Measurements from ENCODE around the gene ZDHHC5. TPM values are rescaled to one million over a fixed set of nuclear protein-coding genes. Genes with fewer than 3 reads are reported as not detected.
A peak's percentile ranks its signal among the peaks of the same experiment; 100 is the strongest.

ZDHHC5 gene
- total RNA-seq (29.9 TPM), polyA plus RNA-seq (36.4 TPM)

- peak within 1 kb of the TSS; percentile 92 for H3K27ac ChIP-seq (ENCODE audit: low read depth)
- H3K36me3 ChIP-seq (ENCODE audit: insufficient read depth): peaks cover 2% of the 10 kb centered on the region
- under 1% methylated on average over 96 of the region's 96 CpGs for WGBS
- no peaks in the 10 kb centered on the region for H3K4me1 ChIP-seq (ENCODE audit: insufficient read depth)
- H3K4me3 ChIP-seq (ENCODE audit: low read depth, low read length): peak within 1 kb of the TSS; percentile 66
- peak; percentile 96 for DNase-seq (ENCODE audit: extremely low spot score)
Observed at GRCh38 chr11:57667736-57668433, at the start of gene ZDHHC5. Gene ZDHHC5 (plus strand): TSS chr11:57668114. CDS start chr11:57673091, 4,977 bp downstream.

DNA sequence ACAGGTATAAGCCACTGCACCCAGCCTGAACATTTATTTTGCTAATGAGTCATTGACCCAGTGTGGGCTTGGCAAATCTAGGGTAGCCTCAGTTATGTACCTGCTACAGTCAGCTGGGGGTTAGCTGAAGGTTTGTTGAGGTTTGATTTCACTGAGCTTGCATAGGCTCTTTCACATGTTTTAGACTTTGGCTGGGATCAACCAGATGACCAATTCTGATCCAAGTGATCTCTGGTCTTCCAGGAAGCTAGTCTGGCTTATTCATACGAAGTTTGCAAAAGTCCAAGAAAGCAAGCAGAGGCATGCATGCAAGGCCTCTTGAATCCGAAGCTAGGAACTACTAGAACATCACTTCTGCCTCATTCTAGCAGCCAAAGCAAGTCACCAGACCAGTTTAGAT is 49.5 kb upstream of the ZDHHC5 start:
- no peak overlapping the region for H3K27ac ChIP-seq (ENCODE audit: low read depth)
- H3K36me3 ChIP-seq (ENCODE audit: insufficient read depth): peaks cover 4% of the 10 kb centered on the region
- no peak for DNase-seq (ENCODE audit: extremely low spot score)
- no peaks in the 10 kb centered on the region for H3K4me1 ChIP-seq (ENCODE audit: insufficient read depth)
- no peak overlapping the region for H3K4me3 ChIP-seq (ENCODE audit: low read depth, low read length)
- 73% methylated on average over 2 of the region's 2 CpGs for WGBS

DNA sequence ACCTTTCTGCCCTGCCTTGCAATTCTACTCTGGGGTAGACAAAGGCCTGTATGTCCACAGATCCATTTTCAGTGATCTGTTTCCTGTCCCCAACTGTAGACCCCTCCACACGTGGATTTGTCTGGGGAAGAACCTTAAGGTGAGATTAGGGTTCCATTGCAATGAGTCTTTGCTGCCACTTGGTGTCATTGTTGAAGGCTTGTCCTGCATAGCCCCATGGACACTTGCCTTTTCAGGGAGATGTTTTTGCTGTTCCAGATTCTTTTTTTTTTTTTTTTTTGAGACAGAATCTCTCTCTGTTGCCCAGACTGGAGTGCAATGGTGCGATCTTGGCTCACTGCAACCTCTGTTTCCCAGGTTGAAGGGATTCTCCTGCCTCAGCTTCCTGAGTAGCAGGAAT is 48.6 kb upstream of the ZDHHC5 start:
- H3K36me3 ChIP-seq (ENCODE audit: insufficient read depth): peaks cover 2% of the 10 kb centered on the region
- DNase-seq (ENCODE audit: extremely low spot score): no peak
- no peak overlapping the region for H3K4me3 ChIP-seq (ENCODE audit: low read depth, low read length)
- no peak overlapping the region for H3K27ac ChIP-seq (ENCODE audit: low read depth)
- H3K4me1 ChIP-seq (ENCODE audit: insufficient read depth): no peaks in the 10 kb centered on the region
- WGBS: 90% methylated on average over 2 of the region's 2 CpGs

DNA sequence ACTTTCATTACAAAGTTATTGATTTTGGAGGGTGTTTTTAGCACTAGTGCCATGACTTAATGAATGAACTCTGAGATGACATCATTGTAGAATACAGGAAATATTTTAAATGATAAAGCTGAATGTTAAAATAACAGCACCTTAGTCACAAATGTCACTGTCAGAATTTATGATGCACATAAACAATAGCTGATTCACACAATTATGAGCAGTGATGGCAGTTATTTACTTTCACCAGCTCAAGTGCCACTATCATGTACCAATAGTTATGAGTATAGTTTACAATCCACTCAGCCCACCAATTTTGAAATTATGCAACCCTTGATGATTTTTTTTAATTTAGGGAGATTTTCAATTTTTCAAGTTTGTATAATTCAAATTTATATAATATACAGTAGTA is 47.4 kb upstream of the ZDHHC5 start:
- no peak overlapping the region for H3K4me3 ChIP-seq (ENCODE audit: low read depth, low read length)
- DNase-seq (ENCODE audit: extremely low spot score): no peak
- peaks cover 2% of the 10 kb centered on the region for H3K36me3 ChIP-seq (ENCODE audit: insufficient read depth)

GRCh38 chr11:57622263-57622662 is 45.7 kb upstream of the ZDHHC5 start:
- no peak for DNase-seq (ENCODE audit: extremely low spot score)
- no peak overlapping the region for H3K4me3 ChIP-seq (ENCODE audit: low read depth, low read length)
- H3K4me1 ChIP-seq (ENCODE audit: insufficient read depth): no peaks in the 10 kb centered on the region
- H3K27ac ChIP-seq (ENCODE audit: low read depth): no peak overlapping the region
- 38% methylated on average over 3 of the region's 3 CpGs for WGBS
- H3K36me3 ChIP-seq (ENCODE audit: insufficient read depth): peaks cover 2% of the 10 kb centered on the region

More for the DNA sequence above, 47.4 kb upstream of the ZDHHC5 start:
- Histone ChIP-seq H3K27ac (ENCODE audit: low read depth) (no peak overlapping the region), H3K4me1 (ENCODE audit: insufficient read depth) (no peaks in the 10 kb centered on the region)

- WGBS: 85% methylated on average over 2 of the region's 2 CpGs
- Histone ChIP-seq H3K4me3 (ENCODE audit: low read depth, low read length) (no peak overlapping the region), H3K4me1 (ENCODE audit: insufficient read depth) (no peaks in the 10 kb centered on the region), H3K27ac (ENCODE audit: low read depth) (no peak overlapping the region), H3K36me3 (ENCODE audit: insufficient read depth) (no peaks in the 10 kb centered on the region)
- no peak for DNase-seq (ENCODE audit: extremely low spot score)
Observed at GRCh38 chr11:57624864-57625263, 43.0 kb upstream of the ZDHHC5 start.

DNA sequence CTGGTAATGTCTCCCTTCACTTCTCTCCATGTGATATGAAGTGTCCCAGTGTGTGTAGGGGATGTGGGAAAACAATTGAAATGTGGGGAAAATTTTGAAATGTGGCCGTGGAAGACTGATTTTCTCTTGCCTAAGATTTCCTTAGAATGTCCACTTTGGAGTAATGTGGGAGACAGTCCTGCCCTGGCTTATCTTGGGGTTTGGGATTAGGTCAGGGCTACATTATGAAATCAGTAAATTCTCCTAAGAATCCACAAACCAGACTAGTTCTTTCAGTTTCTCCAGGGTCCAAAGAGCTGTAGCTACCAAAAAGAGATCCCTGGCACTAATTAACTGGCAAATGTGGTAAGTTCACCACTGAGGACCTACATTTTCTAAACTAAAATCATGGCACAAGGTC is 41.0 kb upstream of the ZDHHC5 start:
- Histone ChIP-seq H3K27ac (ENCODE audit: low read depth) (no peak overlapping the region), H3K4me3 (ENCODE audit: low read depth, low read length) (no peak overlapping the region), H3K36me3 (ENCODE audit: insufficient read depth) (no peaks in the 10 kb centered on the region), H3K4me1 (ENCODE audit: insufficient read depth) (no peaks in the 10 kb centered on the region)
- 86% methylated on average over 1 of the region's 1 CpG for WGBS
- DNase-seq (ENCODE audit: extremely low spot score): no peak

DNA sequence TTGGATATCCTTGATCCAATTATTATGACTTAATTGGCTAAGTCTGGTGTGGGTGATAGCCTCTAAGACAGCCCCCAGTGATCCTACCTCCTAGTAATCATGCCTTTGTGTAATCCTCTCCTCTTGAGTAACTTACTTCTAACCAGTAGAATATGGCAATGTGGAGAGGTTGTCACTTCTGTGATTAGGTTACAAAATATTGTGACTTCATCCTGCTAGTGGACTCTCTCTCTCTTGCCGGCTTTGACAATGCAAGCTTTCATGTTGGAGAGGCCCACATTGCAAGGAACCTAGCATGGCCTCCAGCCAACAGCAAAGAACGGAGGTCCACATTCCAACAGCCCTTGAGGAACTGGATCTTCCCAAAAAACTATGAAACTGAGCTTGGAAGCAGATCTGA is 37.7 kb upstream of the ZDHHC5 start:
- no peak for DNase-seq (ENCODE audit: extremely low spot score)
- H3K4me3 ChIP-seq (ENCODE audit: low read depth, low read length): no peak overlapping the region
- 59% methylated on average over 2 of the region's 2 CpGs for whole genome bisulfite sequencing
- H3K36me3 ChIP-seq (ENCODE audit: insufficient read depth): no peaks in the 10 kb centered on the region
- no peaks in the 10 kb centered on the region for H3K4me1 ChIP-seq (ENCODE audit: insufficient read depth)
- no peak overlapping the region for H3K27ac ChIP-seq (ENCODE audit: low read depth)

- Histone ChIP-seq H3K36me3 (ENCODE audit: insufficient read depth) (no peaks in the 10 kb centered on the region), H3K4me3 (ENCODE audit: low read depth, low read length) (no peak overlapping the region), H3K27ac (ENCODE audit: low read depth) (no peak overlapping the region), H3K4me1 (ENCODE audit: insufficient read depth) (no peaks in the 10 kb centered on the region)
- WGBS: 32% methylated on average over 5 of the region's 5 CpGs
- no peak for DNase-seq (ENCODE audit: extremely low spot score)
Observed at GRCh38 chr11:57632116-57632515, 35.8 kb upstream of the ZDHHC5 start.

DNA sequence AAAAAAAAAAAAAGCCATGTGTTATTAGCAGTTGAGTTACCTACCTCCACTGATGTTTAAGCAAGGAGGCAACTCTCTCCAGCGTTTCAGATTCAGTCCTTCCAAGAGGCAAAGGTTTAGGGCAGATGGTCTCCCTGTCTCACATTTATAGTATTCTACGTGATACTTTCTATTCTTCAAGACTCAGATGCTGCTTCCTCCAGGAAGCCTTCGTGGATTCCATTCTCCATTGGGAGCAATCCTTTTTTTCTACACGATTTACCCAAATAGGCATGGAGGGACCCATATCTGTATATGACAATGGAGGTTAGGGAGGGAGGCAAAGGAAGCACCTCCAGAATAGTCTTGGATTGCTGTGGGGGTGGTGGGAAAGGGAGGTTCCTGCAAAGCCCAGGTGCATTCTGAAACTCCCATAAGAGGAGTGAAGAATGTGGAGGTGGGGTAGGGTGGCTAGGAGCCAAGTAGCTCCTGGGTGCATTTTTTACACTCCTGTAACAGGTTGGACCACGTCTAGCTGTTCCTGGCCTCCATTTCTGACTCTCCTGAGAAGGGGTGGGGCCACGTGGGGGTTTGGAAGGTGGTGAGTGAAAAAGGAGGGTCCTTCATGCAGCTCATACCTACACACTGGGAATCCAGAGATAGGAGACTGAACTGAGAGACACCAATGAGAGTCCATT is 34.4 kb upstream of the ZDHHC5 start:
- H3K4me1 ChIP-seq (ENCODE audit: insufficient read depth): no peaks in the 10 kb centered on the region
- DNase-seq (ENCODE audit: extremely low spot score): no peak
- H3K36me3 ChIP-seq (ENCODE audit: insufficient read depth): no peaks in the 10 kb centered on the region
- H3K4me3 ChIP-seq (ENCODE audit: low read depth, low read length): no peak overlapping the region
- WGBS: 81% methylated on average over 6 of the region's 6 CpGs
- H3K27ac ChIP-seq (ENCODE audit: low read depth): no peak overlapping the region

DNA sequence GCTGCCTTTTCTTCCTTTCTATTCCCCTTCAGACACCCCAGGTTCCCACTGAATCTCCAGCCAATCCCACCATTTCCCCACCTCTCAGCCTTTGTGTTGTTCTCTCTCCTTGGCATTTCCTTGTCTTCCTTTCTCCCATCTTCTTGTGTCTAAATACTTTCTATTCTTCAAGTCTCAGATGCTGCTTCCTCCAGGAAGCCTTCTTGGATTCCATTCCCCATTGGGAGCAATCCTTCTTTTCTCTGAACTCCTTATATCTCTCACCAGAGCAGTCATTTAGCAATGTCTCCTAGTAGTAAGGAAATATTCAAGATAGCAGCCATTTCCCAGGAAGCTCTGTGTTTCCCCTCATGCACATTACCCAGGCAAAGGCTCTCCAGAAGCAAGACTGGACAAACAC is 33.6 kb upstream of the ZDHHC5 start:
- H3K27ac ChIP-seq (ENCODE audit: low read depth): no peak overlapping the region
- DNase-seq (ENCODE audit: extremely low spot score): no peak
- H3K36me3 ChIP-seq (ENCODE audit: insufficient read depth): no peaks in the 10 kb centered on the region
- H3K4me3 ChIP-seq (ENCODE audit: low read depth, low read length): no peak overlapping the region
- no peaks in the 10 kb centered on the region for H3K4me1 ChIP-seq (ENCODE audit: insufficient read depth)

DNA sequence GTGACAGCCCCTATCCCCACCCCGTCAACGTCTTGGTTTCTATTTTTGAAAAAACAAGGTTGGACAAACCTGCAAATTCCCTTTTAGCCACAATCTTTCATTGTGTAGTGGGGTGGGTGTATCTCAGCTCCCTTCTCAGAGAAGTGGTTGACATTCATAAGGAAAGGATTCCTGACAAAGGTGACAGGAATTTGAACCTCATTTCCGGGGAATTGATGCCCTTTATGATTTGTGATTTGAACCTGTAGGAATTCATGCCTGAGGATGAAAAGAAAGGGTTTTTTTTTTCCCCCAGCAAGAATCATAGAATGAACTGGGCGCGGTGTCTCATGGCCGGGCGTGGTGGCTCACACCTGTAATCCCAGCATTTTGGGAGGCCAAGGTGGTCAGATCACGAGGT is 32.7 kb upstream of the ZDHHC5 start:
- WGBS: 90% methylated on average over 8 of the region's 8 CpGs
- no peaks in the 10 kb centered on the region for H3K36me3 ChIP-seq (ENCODE audit: insufficient read depth)
- no peak for DNase-seq (ENCODE audit: extremely low spot score)
- H3K4me1 ChIP-seq (ENCODE audit: insufficient read depth): no peaks in the 10 kb centered on the region
- H3K27ac ChIP-seq (ENCODE audit: low read depth): no peak overlapping the region
- H3K4me3 ChIP-seq (ENCODE audit: low read depth, low read length): no peak overlapping the region

DNA sequence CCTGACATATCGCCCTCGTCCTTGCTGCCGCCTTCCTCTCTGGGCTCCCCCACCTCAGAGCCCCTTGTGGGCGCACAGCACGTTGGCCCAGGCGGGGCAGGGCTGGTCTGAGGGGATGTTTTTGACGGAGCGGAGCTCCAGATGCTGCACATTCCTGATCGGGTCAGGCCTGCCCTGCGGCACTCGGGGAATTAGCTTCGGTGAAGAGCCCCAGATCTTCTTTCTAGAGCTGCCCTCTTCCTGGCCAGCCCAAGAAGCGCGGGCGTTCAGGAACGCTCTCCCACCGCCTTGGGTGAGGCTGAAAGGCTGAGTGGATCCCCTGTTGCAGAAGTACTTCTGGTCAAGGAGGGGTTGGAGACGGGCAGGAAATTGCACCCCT is 30.3 kb upstream of the ZDHHC5 start:
- no peaks in the 10 kb centered on the region for H3K4me1 ChIP-seq (ENCODE audit: insufficient read depth)
- no peak for DNase-seq (ENCODE audit: extremely low spot score)
- WGBS: 16% methylated on average over 18 of the region's 18 CpGs
- no peak overlapping the region for H3K27ac ChIP-seq (ENCODE audit: low read depth)
- peak overlapping the region; percentile 58 for H3K4me3 ChIP-seq (ENCODE audit: low read depth, low read length)
- H3K36me3 ChIP-seq (ENCODE audit: insufficient read depth): no peaks in the 10 kb centered on the region

DNA sequence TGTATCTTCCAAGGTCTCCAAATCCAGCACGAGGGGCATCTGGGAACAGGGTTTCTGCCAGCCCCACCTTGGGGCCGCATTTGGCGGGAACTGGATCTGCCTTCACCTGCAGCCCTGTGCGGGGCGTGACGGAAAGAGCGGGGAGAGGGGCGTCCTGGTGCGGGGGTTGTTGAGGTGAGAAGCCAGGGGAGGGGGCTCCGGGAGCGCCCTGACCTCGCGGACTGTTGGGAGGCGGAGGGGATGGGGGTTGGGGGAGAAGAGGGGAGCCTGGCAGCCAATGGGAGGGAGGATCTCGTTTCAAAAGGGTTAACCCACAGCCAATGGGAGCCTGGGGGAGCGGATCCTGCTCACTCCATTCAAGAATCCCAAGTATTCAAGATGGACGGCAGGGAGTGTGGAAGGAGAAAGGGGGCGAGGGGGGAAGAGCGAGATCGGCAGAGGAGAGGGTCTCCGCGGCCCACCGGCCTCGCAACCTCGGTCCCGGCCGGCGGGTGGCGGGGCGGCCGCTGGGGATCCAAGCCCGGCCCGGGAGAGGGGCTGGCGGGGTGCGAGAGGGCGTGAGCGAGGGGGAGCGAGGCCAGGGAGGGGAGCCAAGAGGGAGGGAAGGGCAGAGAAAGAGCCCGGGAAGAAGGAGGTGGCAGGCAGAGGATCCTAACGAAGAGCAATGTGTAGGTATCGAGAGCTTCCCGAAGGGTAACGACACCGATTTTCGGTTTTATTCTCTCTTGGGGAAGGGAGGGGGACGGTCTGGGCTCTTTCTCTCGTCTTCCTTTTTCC is 29.7 kb upstream of the ZDHHC5 start:
- no peak overlapping the region for H3K27ac ChIP-seq (ENCODE audit: low read depth)
- peak; percentile 87 for DNase-seq (ENCODE audit: extremely low spot score)
- no peaks in the 10 kb centered on the region for H3K4me1 ChIP-seq (ENCODE audit: insufficient read depth)
- peak overlapping the region; percentile 58 for H3K4me3 ChIP-seq (ENCODE audit: low read depth, low read length)
- H3K36me3 ChIP-seq (ENCODE audit: insufficient read depth): no peaks in the 10 kb centered on the region
- WGBS: under 1% methylated on average over 47 of the region's 47 CpGs

Data from urinary bladder (tissue), 4 donors.